ENCODE measurements around the gene GREB1L.

GREB1L gene

DNA sequence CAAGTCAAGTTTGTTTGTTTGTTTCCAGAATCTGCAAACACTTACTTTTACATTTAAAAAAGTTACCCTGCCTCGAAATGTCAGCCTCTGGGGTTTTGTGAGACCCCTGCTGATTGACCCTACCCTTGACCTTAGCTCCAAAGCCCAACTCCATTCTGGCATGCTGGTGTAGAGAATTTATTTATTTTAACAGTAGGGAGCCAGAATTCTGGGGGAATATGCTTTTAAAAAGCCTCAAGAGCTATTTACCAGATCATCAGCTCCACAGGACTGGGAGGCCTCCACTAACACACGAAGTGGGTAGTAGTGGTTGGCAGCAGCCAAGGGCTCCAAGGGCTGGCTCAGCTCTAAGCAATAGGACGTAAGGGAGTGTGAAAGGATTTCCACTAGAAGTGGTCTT is 23.2 kb upstream of the GREB1L start:
- Histone ChIP-seq H3K4me3 (ENCODE audit: low read length) (no peak overlapping the region), H3K27me3 (replicated peaks; ENCODE audit: control insufficient read depth, insufficient read depth, low read length) (no peaks in the 10 kb centered on the region), H3K36me3 (ENCODE audit: control insufficient read depth, insufficient read depth, low read length, severe bottlenecking) (no peaks in the 10 kb centered on the region), H3K4me1 (ENCODE audit: control insufficient read depth, insufficient read depth, low read length) (peaks cover 5% of the 10 kb centered on the region), H3K9ac (ENCODE audit: low read length) (no peak overlapping the region), H3K9me3 (ENCODE audit: control insufficient read depth, low read length) (no peaks in the 10 kb centered on the region)
- no peak for DNase-seq (ENCODE audit: low read depth)

DNA sequence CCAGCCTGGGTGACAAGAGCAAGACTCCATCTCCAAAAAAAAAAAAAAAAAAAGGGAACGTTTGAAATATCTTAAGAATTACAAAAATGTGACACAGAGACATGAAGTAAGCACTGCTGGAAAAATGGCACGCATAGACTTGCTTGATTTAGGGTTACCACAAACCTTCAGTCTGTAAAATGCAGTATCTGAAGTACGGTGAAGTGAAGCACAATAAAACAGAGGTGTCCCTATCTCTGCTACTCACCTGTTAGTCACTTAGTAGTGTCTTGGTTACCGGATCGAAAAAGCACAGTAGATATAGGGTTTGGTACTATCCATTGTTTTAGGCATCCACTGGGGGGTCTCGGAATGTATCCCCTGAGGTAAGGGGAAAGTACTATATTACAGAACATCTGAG is 11.6 kb upstream of the GREB1L start:
- no peaks in the 10 kb centered on the region for H3K27me3 ChIP-seq (replicated peaks; ENCODE audit: control insufficient read depth, insufficient read depth, low read length)
- no peak overlapping the region for H3K9ac ChIP-seq (ENCODE audit: low read length)
- no peaks in the 10 kb centered on the region for H3K9me3 ChIP-seq (ENCODE audit: control insufficient read depth, low read length)
- H3K4me1 ChIP-seq (ENCODE audit: control insufficient read depth, insufficient read depth, low read length), result peaks cover 3% of the 10 kb centered on the region
- H3K36me3 ChIP-seq (ENCODE audit: control insufficient read depth, insufficient read depth, low read length, severe bottlenecking), result no peaks in the 10 kb centered on the region
- peak; percentile 16 for DNase-seq (ENCODE audit: low read depth)
- H3K4me3 ChIP-seq (ENCODE audit: low read length), result no peak overlapping the region

DNA sequence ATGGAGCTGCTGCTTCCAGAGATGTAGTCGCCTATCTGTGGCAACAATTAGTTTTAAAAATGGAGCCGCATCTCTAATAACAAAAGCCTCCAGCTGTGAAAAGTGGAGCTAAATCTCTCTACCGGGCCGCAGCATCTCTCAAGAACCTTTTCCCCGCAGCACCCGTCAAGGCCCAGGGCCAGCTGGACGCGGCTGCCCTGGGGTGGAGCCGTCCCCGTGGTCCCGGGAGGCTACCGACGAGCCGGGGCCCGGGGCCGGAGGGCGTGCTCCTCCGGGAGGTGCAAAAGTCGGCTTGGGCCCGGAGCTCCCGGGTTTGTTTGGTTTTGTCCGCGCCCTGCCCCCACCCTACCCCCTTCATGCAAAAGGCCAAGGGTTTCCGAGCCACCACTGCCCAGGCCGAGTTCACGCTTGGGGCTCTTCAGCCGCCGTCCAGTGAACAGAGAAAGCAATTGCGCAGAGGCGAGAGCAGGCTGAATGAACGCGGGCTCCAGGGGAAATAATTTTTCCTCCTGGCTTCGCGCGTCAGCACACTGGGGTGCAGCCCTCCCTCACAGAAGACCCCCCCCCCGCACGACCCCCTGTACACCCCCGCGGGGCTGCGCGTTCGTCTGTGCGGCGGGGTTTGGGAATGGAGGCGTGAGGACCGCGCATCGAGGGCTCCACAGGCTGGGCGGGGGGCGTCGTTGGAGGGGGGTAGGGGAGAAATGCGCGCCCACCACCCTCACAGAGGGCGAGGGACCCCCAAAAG is 557 bp upstream of the GREB1L start:
- Histone ChIP-seq H3K9me3 (ENCODE audit: control insufficient read depth, low read length) (no peaks in the 10 kb centered on the region), H3K9ac (ENCODE audit: low read length) (peak overlapping the region; percentile 30), H3K4me3 (ENCODE audit: low read length) (peak overlapping the region; percentile 76), H3K27me3 (replicated peaks; ENCODE audit: control insufficient read depth, insufficient read depth, low read length) (no peaks in the 10 kb centered on the region), H3K36me3 (ENCODE audit: control insufficient read depth, insufficient read depth, low read length, severe bottlenecking) (no peaks in the 10 kb centered on the region), H3K4me1 (ENCODE audit: control insufficient read depth, insufficient read depth, low read length) (peaks cover 5% of the 10 kb centered on the region)
- DNase-seq (ENCODE audit: low read depth), result peak; percentile 11

GRCh38 chr18:21242780-21243401 is 859 bp downstream of the GREB1L start:
- peak overlapping the region; percentile 86 for H3K9ac ChIP-seq (ENCODE audit: low read length)
- H3K4me3 ChIP-seq (ENCODE audit: low read length), result peak overlapping the region; percentile 91
- no peaks in the 10 kb centered on the region for H3K36me3 ChIP-seq (ENCODE audit: control insufficient read depth, insufficient read depth, low read length, severe bottlenecking)
- H3K9me3 ChIP-seq (ENCODE audit: control insufficient read depth, low read length), result no peaks in the 10 kb centered on the region
- peaks cover 5% of the 10 kb centered on the region for H3K4me1 ChIP-seq (ENCODE audit: control insufficient read depth, insufficient read depth, low read length)
- H3K27me3 ChIP-seq (replicated peaks; ENCODE audit: control insufficient read depth, insufficient read depth, low read length), result no peaks in the 10 kb centered on the region
- DNase-seq (ENCODE audit: low read depth), result peak; percentile 60

- no peak overlapping the region for H3K9ac ChIP-seq (ENCODE audit: low read length)
- no peaks in the 10 kb centered on the region for H3K9me3 ChIP-seq (ENCODE audit: control insufficient read depth, low read length)
- no peak for DNase-seq (ENCODE audit: low read depth)
- H3K27me3 ChIP-seq (replicated peaks; ENCODE audit: control insufficient read depth, insufficient read depth, low read length), result no peaks in the 10 kb centered on the region
- H3K36me3 ChIP-seq (ENCODE audit: control insufficient read depth, insufficient read depth, low read length, severe bottlenecking), result no peaks in the 10 kb centered on the region
- no peaks in the 10 kb centered on the region for H3K4me1 ChIP-seq (ENCODE audit: control insufficient read depth, insufficient read depth, low read length)
- no peak overlapping the region for H3K4me3 ChIP-seq (ENCODE audit: low read length)
Measured at GRCh38 chr18:21254576-21254975, 12.5 kb downstream of the GREB1L start.

DNA sequence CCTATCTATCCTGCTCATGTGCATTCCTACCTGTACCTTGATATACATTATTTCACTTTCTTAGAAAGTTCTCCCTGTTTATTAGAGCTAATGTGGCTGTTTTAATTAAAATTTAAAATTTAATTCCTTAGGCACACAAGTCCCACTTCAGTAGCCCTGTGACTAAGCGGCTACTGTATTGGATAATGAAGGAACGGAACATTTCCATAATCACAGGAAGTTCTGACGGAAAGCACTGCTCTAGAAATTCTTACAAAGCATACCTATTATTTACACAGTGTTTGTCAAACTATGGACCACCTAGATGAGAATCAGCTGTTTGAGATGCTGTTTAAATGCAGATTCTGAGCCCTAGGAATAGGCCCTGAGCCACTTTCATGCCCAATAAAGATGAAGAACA is 13.2 kb downstream of the GREB1L start:
- no peak overlapping the region for H3K4me3 ChIP-seq (ENCODE audit: low read length)
- no peaks in the 10 kb centered on the region for H3K9me3 ChIP-seq (ENCODE audit: control insufficient read depth, low read length)
- H3K36me3 ChIP-seq (ENCODE audit: control insufficient read depth, insufficient read depth, low read length, severe bottlenecking), result no peaks in the 10 kb centered on the region
- H3K9ac ChIP-seq (ENCODE audit: low read length), result no peak overlapping the region
- H3K27me3 ChIP-seq (replicated peaks; ENCODE audit: control insufficient read depth, insufficient read depth, low read length), result no peaks in the 10 kb centered on the region
- no peaks in the 10 kb centered on the region for H3K4me1 ChIP-seq (ENCODE audit: control insufficient read depth, insufficient read depth, low read length)
- no peak for DNase-seq (ENCODE audit: low read depth)

DNA sequence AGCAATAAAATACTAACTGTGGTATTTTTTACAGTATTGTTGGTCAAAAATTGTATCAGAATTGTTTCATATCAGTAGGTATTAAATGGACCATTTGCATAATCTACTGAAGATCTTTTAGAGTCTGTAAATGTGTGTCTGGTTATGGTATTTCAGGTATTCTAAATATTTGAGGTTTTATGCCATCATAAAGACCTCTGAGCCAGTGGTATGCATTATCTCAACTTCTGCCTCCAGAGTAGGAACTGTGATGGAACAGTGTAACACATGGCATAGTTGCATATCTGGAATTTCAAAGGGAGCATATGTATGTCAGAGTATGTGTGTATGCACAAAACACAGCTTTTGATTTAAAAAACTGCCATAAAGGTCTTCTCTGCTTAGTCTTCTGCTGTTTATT is 15.4 kb downstream of the GREB1L start:
- no peaks in the 10 kb centered on the region for H3K9me3 ChIP-seq (ENCODE audit: control insufficient read depth, low read length)
- H3K9ac ChIP-seq (ENCODE audit: low read length), result no peak overlapping the region
- DNase-seq (ENCODE audit: low read depth), result peak; percentile 53
- no peaks in the 10 kb centered on the region for H3K27me3 ChIP-seq (replicated peaks; ENCODE audit: control insufficient read depth, insufficient read depth, low read length)
- H3K4me1 ChIP-seq (ENCODE audit: control insufficient read depth, insufficient read depth, low read length), result peaks cover 12% of the 10 kb centered on the region
- no peak overlapping the region for H3K4me3 ChIP-seq (ENCODE audit: low read length)
- no peaks in the 10 kb centered on the region for H3K36me3 ChIP-seq (ENCODE audit: control insufficient read depth, insufficient read depth, low read length, severe bottlenecking)

DNA sequence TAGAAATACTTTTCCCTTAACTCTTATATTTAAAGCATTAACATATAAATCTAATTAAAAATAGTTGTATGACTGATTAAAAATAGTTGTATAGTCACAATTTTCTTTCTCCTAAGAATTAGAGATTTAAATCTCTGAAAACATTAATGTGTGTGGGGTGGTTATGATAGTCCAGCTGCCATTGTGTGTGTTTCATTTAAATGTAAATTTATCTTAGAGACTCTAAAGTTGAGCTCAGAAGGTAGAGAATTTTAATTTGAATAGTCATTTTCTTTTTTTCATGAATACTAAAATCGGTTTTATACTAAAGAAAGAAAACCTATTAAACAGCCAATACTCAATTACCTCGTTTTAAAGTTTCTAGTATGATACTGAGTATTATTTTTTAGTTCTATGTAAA is 18.6 kb downstream of the GREB1L start:
- Histone ChIP-seq H3K27me3 (replicated peaks; ENCODE audit: control insufficient read depth, insufficient read depth, low read length) (no peaks in the 10 kb centered on the region), H3K4me1 (ENCODE audit: control insufficient read depth, insufficient read depth, low read length) (peaks cover 18% of the 10 kb centered on the region), H3K9ac (ENCODE audit: low read length) (no peak overlapping the region), H3K4me3 (ENCODE audit: low read length) (no peak overlapping the region), H3K36me3 (ENCODE audit: control insufficient read depth, insufficient read depth, low read length, severe bottlenecking) (no peaks in the 10 kb centered on the region), H3K9me3 (ENCODE audit: control insufficient read depth, low read length) (no peaks in the 10 kb centered on the region)
- no peak for DNase-seq (ENCODE audit: low read depth)

GRCh38 chr18:21261352-21261751 is 19.3 kb downstream of the GREB1L start:
- Histone ChIP-seq H3K4me3 (ENCODE audit: low read length) (no peak overlapping the region), H3K9ac (ENCODE audit: low read length) (no peak overlapping the region), H3K9me3 (ENCODE audit: control insufficient read depth, low read length) (no peaks in the 10 kb centered on the region), H3K36me3 (ENCODE audit: control insufficient read depth, insufficient read depth, low read length, severe bottlenecking) (no peaks in the 10 kb centered on the region), H3K27me3 (replicated peaks; ENCODE audit: control insufficient read depth, insufficient read depth, low read length) (no peaks in the 10 kb centered on the region), H3K4me1 (ENCODE audit: control insufficient read depth, insufficient read depth, low read length) (peaks cover 18% of the 10 kb centered on the region)
- no peak for DNase-seq (ENCODE audit: low read depth)

GRCh38 chr18:21262244-21262643 is 20.2 kb downstream of the GREB1L start:
- no peak for DNase-seq (ENCODE audit: low read depth)
- Histone ChIP-seq H3K4me3 (ENCODE audit: low read length) (no peak overlapping the region), H3K27me3 (replicated peaks; ENCODE audit: control insufficient read depth, insufficient read depth, low read length) (no peaks in the 10 kb centered on the region), H3K4me1 (ENCODE audit: control insufficient read depth, insufficient read depth, low read length) (peaks cover 18% of the 10 kb centered on the region), H3K36me3 (ENCODE audit: control insufficient read depth, insufficient read depth, low read length, severe bottlenecking) (no peaks in the 10 kb centered on the region), H3K9ac (ENCODE audit: low read length) (no peak overlapping the region), H3K9me3 (ENCODE audit: control insufficient read depth, low read length) (no peaks in the 10 kb centered on the region)

- H3K36me3 ChIP-seq (ENCODE audit: control insufficient read depth, insufficient read depth, low read length, severe bottlenecking), result no peaks in the 10 kb centered on the region
- H3K4me3 ChIP-seq (ENCODE audit: low read length), result no peak overlapping the region
- H3K9ac ChIP-seq (ENCODE audit: low read length), result no peak overlapping the region
- H3K9me3 ChIP-seq (ENCODE audit: control insufficient read depth, low read length), result no peaks in the 10 kb centered on the region
- no peaks in the 10 kb centered on the region for H3K27me3 ChIP-seq (replicated peaks; ENCODE audit: control insufficient read depth, insufficient read depth, low read length)
- peaks cover 18% of the 10 kb centered on the region for H3K4me1 ChIP-seq (ENCODE audit: control insufficient read depth, insufficient read depth, low read length)
- DNase-seq (ENCODE audit: low read depth), result no peak
Measured at GRCh38 chr18:21262979-21263378, 20.9 kb downstream of the GREB1L start.
